ENCODE data around the gene ZBED4.

- TF ChIP-seq POLR2A (IDR thresholded peaks at IDR 0.05; ENCODE audit: low read length) (no peak), GATA1 (IDR thresholded peaks at IDR 0.05; ENCODE audit: low read depth, low read length) (no peak)
Measured at GRCh38 chr22:49910229-49911155, 56.8 kb downstream of the ZBED4 start.
